Spleen (tissue), 11 donors: ENCODE measurements around the gene HRH2. TPM values are rescaled to one million over a fixed set of nuclear protein-coding genes. Genes with fewer than 3 reads are reported as not detected.
A peak's percentile ranks its signal among the peaks of the same experiment; 100 is the strongest.
"Not testable (repeated sequence)": the region's sequence is repeated elsewhere in the genome, so short reads cannot be mapped to it uniquely, and the experiment has no call there.

Experiments used
- DNase-seq: peaks from one replicate; pipeline ENCODE4 v3.0.0-alpha.2; 2020
- H3K27ac ChIP-seq, 8 donors: fragments of 200-600 bp; sonication (generic) in 7 of 8; 1 replicate in 4 of 8; 2 replicates in 4 of 8; pipeline versions ENCODE4 v1.5.0 to v1.8.0; 2016 to 2021; ENCODE audit warnings: inconsistent platforms in 4 of 8, mild to moderate bottlenecking in 4 of 8, moderate library complexity in 1 of 8
- H3K27me3 ChIP-seq, 7 donors: fragments of 200-600 bp; sonication (generic) in 6 of 7; replicated peaks in 1 of 7; 1 replicate in 4 of 7; 2 replicates in 3 of 7; pipeline versions ENCODE4 v1.5.0 to v1.8.0; 2016 to 2021; ENCODE audit warnings: inconsistent platforms in 3 of 7, mild to moderate bottlenecking in 1 of 7
- H3K36me3 ChIP-seq, 6 donors: fragments of 200-600 bp; sonication (generic) in 5 of 6; 1 replicate in 4 of 6; 2 replicates in 2 of 6; pipeline versions ENCODE4 v1.5.0 to v1.8.0; 2016 to 2021; ENCODE audit warnings: inconsistent platforms in 2 of 6
- H3K4me1 ChIP-seq, 6 donors: fragments of 200-600 bp; sonication (generic) in 5 of 6; 1 replicate in 3 of 6; 2 replicates in 3 of 6; pipeline versions ENCODE4 v1.5.0 to v1.8.0; 2016 to 2021; ENCODE audit warnings: inconsistent platforms in 3 of 6
- H3K4me3 ChIP-seq, 8 donors: fragments of 200-600 bp; sonication (generic) in 7 of 8; 1 replicate in 4 of 8; 2 replicates in 4 of 8; pipeline versions ENCODE4 v1.5.0 to v1.8.0; 2016 to 2021; ENCODE audit warnings: inconsistent platforms in 4 of 8, mild to moderate bottlenecking in 4 of 8, moderate library complexity in 2 of 8
- H3K9me3 ChIP-seq, 8 donors: fragments of 200-600 bp; sonication (generic) in 7 of 8; 1 replicate in 4 of 8; 2 replicates in 4 of 8; pipeline versions ENCODE4 v1.5.0 to v1.8.0; 2016 to 2021; ENCODE audit warnings: inconsistent platforms in 4 of 8
- CTCF ChIP-seq, 11 experiments: fragments of 200-600 bp in 7 of 11; fragments of 450-650 bp in 4 of 11; sonication (generic) in 4 of 11; IDR thresholded peaks in 8 of 11; conservative IDR thresholded peaks in 3 of 11; 1 replicate in 7 of 11; 2 replicates in 4 of 11; pipeline versions ENCODE4 v1.4.0 to v1.8.0; 2016 to 2021; ENCODE audit warnings: antibody characterized with exemption in 11 of 11, inconsistent platforms in 4 of 11, mild to moderate bottlenecking in 1 of 11
- POLR2A ChIP-seq, 3 donors: fragments of 450-650 bp; IDR thresholded peaks; one replicate each; pipeline ENCODE4 v1.5.1; 2017; ENCODE audit warnings: antibody characterized with exemption in 3 of 3, mild to moderate bottlenecking in 1 of 3
- POLR2AphosphoS5 ChIP-seq, 3 donors: sonication (generic); formaldehyde crosslinking; IDR thresholded peaks; one replicate each; pipeline ENCODE4 v1.5.1; 2017; ENCODE audit warnings: antibody characterized with exemption in 3 of 3
- whole genome bisulfite sequencing, 5 donors: extraction: QIAGEN DNeasy Blood & Tissue Kit in 3 of 5; methylation state at CpG; one replicate each; pipeline versions ENCODE4 v1.1.5 to v1.1.7; 2013 to 2018; 5-methylcytosine and 5-hydroxymethylcytosine counted together
- intact Hi-C: fragments of 100-400 bp; cut with DNase I; formaldehyde crosslinking; loops from one replicate; pipeline ENCODE4 v1.15.0; 2023; ENCODE audit warnings: low total_unique reads
- polyA plus RNA-seq, 3 donors: library from polyadenylated mRNA; stranded (reverse); fragments of 200-250 nt; gene quantifications; one replicate each; pipeline ENCODE4 v1.2.1, GENCODE V29; 2013
- total RNA-seq, 7 donors: library from RNA; depleted of rRNA in 3 of 7; stranded (reverse); fragments of >200 nt in 3 of 7; fragmentation: NEBNext Ultra II Directional in 4 of 7; extraction: Animal tissue kit (Norgen Biotek cat#: 25700) in 4 of 7; gene quantifications; one replicate each; pipeline versions ENCODE4 v1.1.0 to v1.2.1, GENCODE V29; 2016 to 2021
- donor health status: healthy with polysubstance abuse.
- donor health status: DM: no; HTN: no; CAD: no; lungs with moderate emphysema.
- donor health status: DM: no; HTN: no; CAD: no.
- donor health status: Bipolar disorder and iron deficiency.
- donor health status: healthy.
- donor health status: DM: no; HTN: no; CAD: no.
- donor health status: DM: yes; HTN: yes; CAD: no.

The HRH2 gene
- total and polyA plus RNA-seq, 10 donors = 1.9 to 85.2 (median 22.3) TPM

- H3K9me3 ChIP-seq = peaks cover 0 to 29% (median 17%) of the 10 kb centered on the region in 8 donors
- peaks cover 0 to 13% (median 4%) of the 10 kb centered on the region in 7 donors for H3K27me3 ChIP-seq
- TF ChIP-seq CTCF (IDR thresholded peaks at IDR 0.05 in 8 of 11, conservative IDR thresholded peaks at IDR 0.05 in 3 of 11) (peak in 10 of 11 experiments; percentile 18 to 74 (median 62)), POLR2AphosphoS5 (IDR thresholded peaks at IDR 0.05) (no peak), POLR2A (IDR thresholded peaks at IDR 0.05) (no peak)
- H3K4me3 ChIP-seq = no peak overlapping the region
- intact Hi-C loops = no loop called here
- 34 to 48% (median 37%) methylated on average over 8 of the region's 8 CpGs for WGBS, 5 donors
- no peak for DNase-seq
- H3K4me1 ChIP-seq = no peaks in the 10 kb centered on the region
- H3K27ac ChIP-seq = no peak overlapping the region
- H3K36me3 ChIP-seq = no peaks in the 10 kb centered on the region
Measured at GRCh38 chr5:175718401-175719108, 60.7 kb downstream of the HRH2 start.

GRCh38 chr5:175719109-175719432 lies 61.2 kb downstream of the HRH2 start:
- Histone ChIP-seq H3K27me3 (peaks cover 0 to 13% (median 4%) of the 10 kb centered on the region in 7 donors), H3K9me3 (peaks cover 0 to 24% (median 17%) of the 10 kb centered on the region in 8 donors)
- peak; percentile 35 for DNase-seq
- H3K4me3 ChIP-seq, intact Hi-C loops, H3K4me1 ChIP-seq, H3K36me3 ChIP-seq, H3K27ac ChIP-seq: not testable (repeated sequence)
- 91 to 95% (median 94%) methylated on average over 8 of the region's 8 CpGs for WGBS, 5 donors
- TF ChIP-seq CTCF (IDR thresholded peaks at IDR 0.05 in 8 of 11, conservative IDR thresholded peaks at IDR 0.05 in 3 of 11) = peak in 2 of 11 experiments; percentile 11 to 19

GRCh38 chr5:175724314-175725275 lies 66.7 kb downstream of the HRH2 start:
- Histone ChIP-seq H3K4me1 (peaks cover 0 to 5% (median 4%) of the 10 kb centered on the region in 6 donors), H3K9me3 (no peaks in the 10 kb centered on the region), H3K27ac (no peak overlapping the region), H3K36me3 (no peaks in the 10 kb centered on the region), H3K27me3 (peaks cover 0 to 20% (median 9%) of the 10 kb centered on the region in 7 donors), H3K4me3 (no peak overlapping the region)
- DNase-seq = no peak
- TF ChIP-seq POLR2AphosphoS5 (IDR thresholded peaks at IDR 0.05) (no peak), POLR2A (IDR thresholded peaks at IDR 0.05) (no peak), CTCF (IDR thresholded peaks at IDR 0.05 in 8 of 11, conservative IDR thresholded peaks at IDR 0.05 in 3 of 11) (no peak)
- WGBS, 5 donors = 55 to 66% (median 61%) methylated on average over 15 of the region's 15 CpGs
- intact Hi-C loops = no loop called here

- Histone ChIP-seq H3K36me3 (no peaks in the 10 kb centered on the region), H3K27me3 (peaks cover 0 to 50% (median 9%) of the 10 kb centered on the region in 7 donors), H3K27ac (no peak overlapping the region), H3K9me3 (peaks cover 0 to 1% (median 0%) of the 10 kb centered on the region in 8 donors), H3K4me1 (peaks cover 0 to 10% (median 8%) of the 10 kb centered on the region in 6 donors), H3K4me3 (no peak overlapping the region)
- DNase-seq = no peak
- WGBS, 5 donors = 60 to 85% (median 68%) methylated on average over 7 to 12 of the region's 12 CpGs
- intact Hi-C loops = no loop called here
- TF ChIP-seq POLR2AphosphoS5 (IDR thresholded peaks at IDR 0.05) = no peak
- no peak for TF ChIP-seq POLR2A (IDR thresholded peaks at IDR 0.05)
- no peak for TF ChIP-seq CTCF (IDR thresholded peaks at IDR 0.05 in 8 of 11, conservative IDR thresholded peaks at IDR 0.05 in 3 of 11)
Measured at GRCh38 chr5:175728316-175728715, 70.4 kb downstream of the HRH2 start.
